C4-2B (cell line): ENCODE results near the gene GRIN3B.

ENCODE experiments used
- H3K27ac ChIP-seq: fragments of 450-650 bp; 2 replicates; pipeline ENCODE4 v1.5.1; 2017
- CTCF ChIP-seq: fragments of 450-650 bp; conservative IDR thresholded peaks from 2 replicates; pipeline ENCODE4 v1.5.1; 2017; ENCODE audit warnings: mild to moderate bottlenecking
- ZFX ChIP-seq: fragments of 450-650 bp; IDR thresholded peaks from 2 replicates; pipeline ENCODE4 v1.6.1; 2017

GRIN3B gene

GRCh38 chr19:1000591-1001537, 645 bp downstream of the GRIN3B start:
- H3K27ac ChIP-seq: no peak overlapping the region
- TF ChIP-seq CTCF (no peak), ZFX (no peak)

- peak; percentile 97 for TF ChIP-seq CTCF
- TF ChIP-seq ZFX: no peak
- H3K27ac ChIP-seq: no peak overlapping the region
Observed at GRCh38 chr19:1001538-1002166, 1.4 kb downstream of the GRIN3B start.

GRCh38 chr19:1002600-1002999, 2.4 kb downstream of the GRIN3B start:
- TF ChIP-seq CTCF (no peak), ZFX (no peak)
- no peak overlapping the region for H3K27ac ChIP-seq

GRCh38 chr19:1003283-1003682, 3.1 kb downstream of the GRIN3B start:
- no peak for TF ChIP-seq CTCF
- no peak for TF ChIP-seq ZFX
- no peak overlapping the region for H3K27ac ChIP-seq

GRCh38 chr19:1004204-1004802, 4.1 kb downstream of the GRIN3B start:
- no peak overlapping the region for H3K27ac ChIP-seq
- TF ChIP-seq CTCF (no peak), ZFX (no peak)

- no peak for TF ChIP-seq CTCF
- no peak for TF ChIP-seq ZFX
Observed at GRCh38 chr19:1004803-1005664, 4.8 kb downstream of the GRIN3B start.

More at GRCh38 chr19:1004803-1005664, 4.8 kb downstream of the GRIN3B start:
- H3K27ac ChIP-seq: no peak overlapping the region
